ENCODE results near the gene RNF8. TPM values are rescaled to one million over a fixed set of nuclear protein-coding genes. Genes with fewer than 3 reads are reported as not detected.
A peak's percentile ranks its signal among the peaks of the same experiment; 100 is the strongest.

RNF8 gene
- total RNA-seq, 2 experiments from 2014 or later, result 20.6 to 23.8 TPM

- Mint-ChIP-seq H3K27me3 (no peaks in the 10 kb centered on the region), H3K36me3 (ENCODE audit: low read depth) (peaks cover 32% of the 10 kb centered on the region), H3K4me3 (no peak overlapping the region), H3K4me1 (peaks cover 3% of the 10 kb centered on the region), H3K27ac (no peak overlapping the region), H3K9me3 (ENCODE audit: low read depth) (no peaks in the 10 kb centered on the region)
- CTCF ChIA-PET, result interaction anchor here (0.7 to 1.6 kb wide), 5 partner anchors 9 to 286 kb away, joined by 3 to 5 read pairs (median 4); no protein-coding TSS in a partner anchor
- intact Hi-C loops (cut with DNase I, micrococcal nuclease), result no loop called here
- no peak for DNase-seq
- no peak for ATAC-seq
- POLR2A ChIA-PET, result no interaction called here
Measured at GRCh38 chr6:37365791-37366190, 12.0 kb downstream of the RNF8 start.

GRCh38 chr6:37366910-37367309 is 13.1 kb downstream of the RNF8 start:
- peaks cover 3% of the 10 kb centered on the region for H3K4me1 Mint-ChIP-seq
- DNase-seq (no peak), ATAC-seq (no peak)
- H3K27ac Mint-ChIP-seq, result no peak overlapping the region
- intact Hi-C loops (cut with DNase I, micrococcal nuclease), result no loop called here
- no peak overlapping the region for H3K4me3 Mint-ChIP-seq
- POLR2A ChIA-PET, result no interaction called here
- CTCF ChIA-PET, result interaction anchor here (1.0 to 1.3 kb wide), 3 partner anchors 15 to 285 kb away, joined by 4 to 5 read pairs (median 4); no protein-coding TSS in a partner anchor
- peaks cover 27% of the 10 kb centered on the region for H3K36me3 Mint-ChIP-seq (ENCODE audit: low read depth)
- no peaks in the 10 kb centered on the region for H3K27me3 Mint-ChIP-seq
- H3K9me3 Mint-ChIP-seq (ENCODE audit: low read depth), result no peaks in the 10 kb centered on the region

GRCh38 chr6:37368961-37369320 is 15.2 kb downstream of the RNF8 start:
- DNase-seq (no peak), ATAC-seq (no peak)
- peaks cover 20% of the 10 kb centered on the region for H3K36me3 Mint-ChIP-seq (ENCODE audit: low read depth)
- CTCF ChIA-PET, result no interaction called here
- POLR2A ChIA-PET, result no interaction called here
- peaks cover 3% of the 10 kb centered on the region for H3K4me1 Mint-ChIP-seq
- H3K9me3 Mint-ChIP-seq (ENCODE audit: low read depth), result no peaks in the 10 kb centered on the region
- H3K27ac Mint-ChIP-seq, result peak overlapping the region; percentile 1
- H3K4me3 Mint-ChIP-seq, result no peak overlapping the region
- no peaks in the 10 kb centered on the region for H3K27me3 Mint-ChIP-seq
- intact Hi-C loops (cut with DNase I, micrococcal nuclease), result no loop called here

- ChIA-PET POLR2A (no interaction called here), CTCF (interaction anchor here (0.5 kb wide), 1 partner anchor 52 kb away, joined by 3 read pairs; no protein-coding TSS in a partner anchor)
- intact Hi-C loops (cut with DNase I, micrococcal nuclease), result no loop called here
- no peak overlapping the region for H3K4me3 Mint-ChIP-seq
- DNase-seq (no peak), ATAC-seq (no peak)
- peaks cover 20% of the 10 kb centered on the region for H3K36me3 Mint-ChIP-seq (ENCODE audit: low read depth)
- H3K4me1 Mint-ChIP-seq, result peaks cover 3% of the 10 kb centered on the region
- no peaks in the 10 kb centered on the region for H3K9me3 Mint-ChIP-seq (ENCODE audit: low read depth)
- no peaks in the 10 kb centered on the region for H3K27me3 Mint-ChIP-seq
- H3K27ac Mint-ChIP-seq, result peak overlapping the region; percentile 1
Measured at GRCh38 chr6:37369321-37370201, 15.8 kb downstream of the RNF8 start.

GRCh38 chr6:37371154-37372083 is 17.6 kb downstream of the RNF8 start:
- Mint-ChIP-seq H3K4me1 (peaks cover 3% of the 10 kb centered on the region), H3K27ac (no peak overlapping the region), H3K36me3 (ENCODE audit: low read depth) (peaks cover 20% of the 10 kb centered on the region), H3K9me3 (ENCODE audit: low read depth) (no peaks in the 10 kb centered on the region), H3K4me3 (no peak overlapping the region), H3K27me3 (no peaks in the 10 kb centered on the region)
- no peak for DNase-seq
- ChIA-PET POLR2A (no interaction called here), CTCF (interaction anchor here (1.2 to 2.7 kb wide), 4 partner anchors 9 to 194 kb away, joined by 3 to 11 read pairs (median 6); no protein-coding TSS in a partner anchor)
- intact Hi-C loops (cut with DNase I, micrococcal nuclease), result no loop called here
- ATAC-seq, result no peak

- ChIA-PET POLR2A (no interaction called here), CTCF (interaction anchor here (1.2 to 2.7 kb wide), 4 partner anchors 9 to 194 kb away, joined by 3 to 11 read pairs (median 6); no protein-coding TSS in a partner anchor)
- Mint-ChIP-seq H3K4me3 (no peak overlapping the region), H3K27me3 (no peaks in the 10 kb centered on the region), H3K27ac (no peak overlapping the region), H3K9me3 (ENCODE audit: low read depth) (no peaks in the 10 kb centered on the region), H3K36me3 (ENCODE audit: low read depth) (peaks cover 22% of the 10 kb centered on the region), H3K4me1 (peaks cover 3% of the 10 kb centered on the region)
- DNase-seq (no peak), ATAC-seq (no peak)
- intact Hi-C loops (cut with DNase I, micrococcal nuclease), result no loop called here
Measured at GRCh38 chr6:37372116-37372515, 18.3 kb downstream of the RNF8 start.

GRCh38 chr6:37373822-37374471 is 20.2 kb downstream of the RNF8 start:
- Mint-ChIP-seq H3K27ac (no peak overlapping the region), H3K36me3 (ENCODE audit: low read depth) (peaks cover 24% of the 10 kb centered on the region), H3K4me1 (peaks cover 3% of the 10 kb centered on the region), H3K9me3 (ENCODE audit: low read depth) (no peaks in the 10 kb centered on the region), H3K27me3 (no peaks in the 10 kb centered on the region), H3K4me3 (no peak overlapping the region)
- no peak for ATAC-seq
- DNase-seq, result no peak
- intact Hi-C loops (cut with DNase I, micrococcal nuclease), result no loop called here
- POLR2A ChIA-PET, result interaction anchor here (0.7 kb wide), 1 partner anchor 1468 kb away, joined by 3 read pairs; no protein-coding TSS in a partner anchor
- CTCF ChIA-PET, result interaction anchor here (1.2 to 1.4 kb wide), 2 partner anchors 13 to 48 kb away, joined by 3 to 5 read pairs; no protein-coding TSS in a partner anchor

- Mint-ChIP-seq H3K27ac (no peak overlapping the region), H3K4me1 (no peaks in the 10 kb centered on the region), H3K27me3 (no peaks in the 10 kb centered on the region), H3K36me3 (ENCODE audit: low read depth) (peaks cover 14% of the 10 kb centered on the region), H3K4me3 (no peak overlapping the region), H3K9me3 (ENCODE audit: low read depth) (no peaks in the 10 kb centered on the region)
- intact Hi-C loops (cut with DNase I, micrococcal nuclease), result no loop called here
- ChIA-PET CTCF (no interaction called here), POLR2A (no interaction called here)
- ATAC-seq (no peak), DNase-seq (no peak)
Measured at GRCh38 chr6:37375376-37375775, 21.6 kb downstream of the RNF8 start.

- no peak overlapping the region for H3K27ac Mint-ChIP-seq
- intact Hi-C loops (cut with DNase I, micrococcal nuclease), result no loop called here
- no peak for DNase-seq
- POLR2A ChIA-PET, result no interaction called here
- H3K4me1 Mint-ChIP-seq, result no peaks in the 10 kb centered on the region
- no peaks in the 10 kb centered on the region for H3K27me3 Mint-ChIP-seq
- CTCF ChIA-PET, result interaction anchor here (0.7 kb wide), 1 partner anchor 84 kb away, joined by 3 read pairs; no protein-coding TSS in a partner anchor
- ATAC-seq, result no peak
- no peak overlapping the region for H3K4me3 Mint-ChIP-seq
- H3K36me3 Mint-ChIP-seq (ENCODE audit: low read depth), result peaks cover 16% of the 10 kb centered on the region
- H3K9me3 Mint-ChIP-seq (ENCODE audit: low read depth), result no peaks in the 10 kb centered on the region
Measured at GRCh38 chr6:37376078-37376743, 22.4 kb downstream of the RNF8 start.

GRCh38 chr6:37381579-37381978 is 27.8 kb downstream of the RNF8 start:
- Mint-ChIP-seq H3K9me3 (ENCODE audit: low read depth) (no peaks in the 10 kb centered on the region), H3K4me1 (no peaks in the 10 kb centered on the region), H3K36me3 (ENCODE audit: low read depth) (peaks cover 26% of the 10 kb centered on the region), H3K27me3 (no peaks in the 10 kb centered on the region), H3K27ac (no peak overlapping the region), H3K4me3 (no peak overlapping the region)
- intact Hi-C loops (cut with DNase I, micrococcal nuclease), result loop anchor here (1.0 to 5.0 kb wide), 4 partner anchors 185 to 311 kb away; no protein-coding TSS in a partner anchor
- ChIA-PET POLR2A (no interaction called here), CTCF (interaction anchor here (0.5 to 4.0 kb wide), 9 partner anchors 9 to 768 kb away, joined by 3 to 16 read pairs (median 4); no protein-coding TSS in a partner anchor)
- peak; percentile 68 for ATAC-seq
- DNase-seq, result peak; percentile 31

Measured in activated CD4-positive, alpha-beta T cell treated with anti-CD3 and anti-CD28 coated beads for 36 hours (primary cell).